ENCODE measurements around the gene RAPGEF5. TPM values are rescaled to one million over a fixed set of nuclear protein-coding genes. Genes with fewer than 3 reads are reported as not detected.

Gene RAPGEF5
- total RNA-seq, 1 donor from 2014 or later, result 106 TPM

- no peak for DNase-seq (ENCODE audit: low read depth, low spot score)
These were observed 197.6 kb downstream of the RAPGEF5 start for GRCh38 chr7:22159341-22159740.

GRCh38 chr7:22157552-22157951 is 199.4 kb downstream of the RAPGEF5 start:
- no peak for DNase-seq (ENCODE audit: low read depth, low spot score)

- peak; percentile 44 for DNase-seq (ENCODE audit: low read depth, low spot score)
These were observed 200.7 kb downstream of the RAPGEF5 start for GRCh38 chr7:22156205-22156604.

- DNase-seq (ENCODE audit: low read depth, low spot score), result peak; percentile 52
These were observed 202.8 kb downstream of the RAPGEF5 start for GRCh38 chr7:22154143-22154529.

DNA sequence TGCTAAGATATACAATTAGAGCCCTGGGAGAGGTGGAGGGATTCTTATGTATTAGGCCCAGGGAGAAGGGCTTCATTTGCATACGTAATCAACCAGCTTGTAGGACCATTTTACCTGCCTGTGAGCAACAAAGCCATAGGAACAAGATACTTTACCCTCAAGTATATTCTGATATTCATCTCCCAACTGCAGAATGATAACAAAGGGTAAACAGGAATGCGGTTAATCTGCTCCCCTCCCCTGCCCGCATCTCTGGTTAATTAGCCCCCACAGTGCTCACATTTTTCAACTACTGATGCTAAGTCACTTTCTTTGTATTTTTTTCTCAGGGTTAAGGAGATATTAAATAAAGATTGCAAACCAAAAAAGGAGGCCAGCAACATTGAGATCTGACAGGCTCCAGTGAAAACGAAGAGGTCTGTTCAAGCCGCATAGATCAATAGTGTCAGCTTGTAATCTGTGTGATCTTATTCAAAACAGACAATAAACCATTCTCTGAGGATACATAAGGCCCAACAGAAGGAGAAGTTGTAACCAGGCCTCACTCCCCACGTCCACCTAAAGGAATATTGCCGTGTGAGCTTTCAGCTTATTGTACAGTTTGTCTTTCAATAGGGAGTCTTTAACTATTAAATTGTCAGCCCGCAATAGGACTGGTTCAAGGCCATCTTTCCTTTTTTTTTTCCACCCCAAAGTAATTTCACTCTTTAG is 203.4 kb downstream of the RAPGEF5 start:
- DNase-seq (ENCODE audit: low read depth, low spot score), result no peak

- DNase-seq (ENCODE audit: low read depth, low spot score), result no peak
These were observed 204.3 kb downstream of the RAPGEF5 start for GRCh38 chr7:22152690-22153089.

- DNase-seq (ENCODE audit: low read depth, low spot score), result no peak
These were observed 205.1 kb downstream of the RAPGEF5 start for GRCh38 chr7:22151901-22152300.

DNA sequence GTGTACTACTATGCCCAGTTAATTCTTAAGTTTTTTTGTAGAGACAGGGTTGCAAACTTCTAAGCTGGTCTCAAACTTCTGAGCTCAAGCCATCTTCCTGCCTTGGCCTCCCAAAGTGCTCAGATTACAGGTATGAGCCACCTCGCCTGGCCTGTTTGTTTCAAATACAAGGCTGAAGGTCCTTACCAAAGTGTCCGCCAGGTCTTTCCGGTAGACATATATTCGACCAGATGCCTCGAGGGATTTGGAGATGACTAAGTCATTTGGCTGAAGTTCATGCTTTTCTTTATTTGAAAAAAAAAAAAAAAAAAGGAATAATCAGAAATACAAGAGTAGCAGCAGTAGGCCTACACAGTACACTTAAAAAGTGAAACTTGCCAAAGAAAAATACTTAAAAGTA is 206.7 kb downstream of the RAPGEF5 start:
- DNase-seq (ENCODE audit: low read depth, low spot score), result peak; percentile 39

- no peak for DNase-seq (ENCODE audit: low read depth, low spot score)
These were observed 209.1 kb downstream of the RAPGEF5 start for GRCh38 chr7:22147868-22148267.

- DNase-seq (ENCODE audit: low read depth, low spot score), result no peak
These were observed 209.9 kb downstream of the RAPGEF5 start for GRCh38 chr7:22146961-22147512.

GRCh38 chr7:22144950-22145349 is 212.0 kb downstream of the RAPGEF5 start:
- no peak for DNase-seq (ENCODE audit: low read depth, low spot score)

DNA sequence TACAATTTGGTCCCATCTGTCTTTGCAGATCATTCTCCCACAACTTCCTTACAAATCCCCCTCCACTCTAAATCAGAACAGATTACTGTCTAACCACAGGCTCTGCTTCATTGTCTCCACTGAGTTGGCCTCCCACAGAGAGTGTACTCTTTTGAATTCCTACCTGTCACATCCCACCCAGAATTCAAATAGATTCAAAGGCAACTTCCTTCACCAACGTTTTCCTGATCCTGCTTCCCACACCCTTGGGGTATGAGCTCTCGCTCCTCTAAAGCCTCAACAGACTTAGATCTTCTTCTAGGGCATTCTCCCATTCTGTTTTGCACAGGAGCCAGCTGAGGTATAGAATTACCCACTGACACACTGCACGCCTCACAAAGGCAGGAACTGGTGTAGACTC is 213.5 kb downstream of the RAPGEF5 start:
- no peak for DNase-seq (ENCODE audit: low read depth, low spot score)

GRCh38 chr7:22142572-22142971 is 214.4 kb downstream of the RAPGEF5 start:
- DNase-seq (ENCODE audit: low read depth, low spot score), result no peak

GRCh38 chr7:22141355-22141754 is 215.6 kb downstream of the RAPGEF5 start:
- DNase-seq (ENCODE audit: low read depth, low spot score), result no peak

DNA sequence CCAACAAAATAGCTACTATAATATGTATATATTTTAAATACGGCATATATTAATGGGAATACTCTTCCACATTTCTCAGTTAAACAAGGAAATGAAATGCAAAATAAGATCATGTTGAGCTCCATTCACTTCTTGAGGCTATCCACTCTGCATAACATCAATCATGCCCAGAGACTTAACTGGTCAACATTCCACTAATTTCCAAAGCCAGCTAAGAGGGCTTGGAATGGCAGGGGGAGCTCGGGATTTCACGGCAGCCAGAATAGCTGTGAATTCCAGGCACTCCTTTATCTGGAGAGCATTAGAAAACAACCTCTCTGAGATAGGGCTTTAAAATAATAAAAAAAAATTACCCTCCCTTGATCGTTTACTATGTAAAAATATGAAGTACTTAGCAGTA is 216.4 kb downstream of the RAPGEF5 start:
- no peak for DNase-seq (ENCODE audit: low read depth, low spot score)

DNA sequence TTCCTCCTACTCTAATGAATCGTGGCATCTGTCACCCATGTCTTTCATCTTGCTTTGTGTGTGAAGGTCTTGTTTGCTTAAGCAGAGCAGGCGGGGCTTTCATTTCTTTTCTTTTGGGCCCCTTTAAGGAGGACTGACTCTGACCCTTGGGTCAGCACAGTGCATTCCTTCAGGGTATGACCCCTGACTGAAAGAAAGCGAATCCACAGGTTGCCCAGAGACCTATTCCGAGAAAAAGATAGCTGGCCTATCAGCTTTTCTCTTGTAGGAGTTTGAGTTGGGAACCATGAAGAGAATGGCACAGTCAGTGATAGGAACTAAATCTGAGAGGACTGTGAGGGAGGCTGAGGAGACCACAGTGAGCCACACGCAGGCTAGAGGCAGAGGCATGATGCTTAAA is 218.1 kb downstream of the RAPGEF5 start:
- DNase-seq (ENCODE audit: low read depth, low spot score), result no peak

DNA sequence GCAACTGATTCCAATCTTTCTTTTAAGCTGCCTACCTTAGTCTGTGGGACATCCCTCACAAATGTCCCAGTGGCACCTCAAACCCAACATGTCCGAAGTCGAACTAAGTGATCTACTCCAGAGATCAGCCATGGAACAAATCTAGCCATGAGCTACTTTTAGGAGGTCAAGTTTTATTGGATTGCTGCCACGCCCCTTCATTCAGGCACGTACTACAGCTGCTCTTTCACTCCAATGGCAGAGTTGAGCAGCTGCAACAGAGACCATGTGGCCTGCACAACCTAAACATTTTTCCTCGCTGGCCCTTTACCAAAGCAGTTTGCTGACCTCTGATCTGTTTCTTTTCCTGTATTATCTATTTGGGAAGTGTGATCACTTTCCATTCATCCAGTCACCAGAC is 218.8 kb downstream of the RAPGEF5 start:
- no peak for DNase-seq (ENCODE audit: low read depth, low spot score)

GRCh38 chr7:22137466-22137865 is 219.5 kb downstream of the RAPGEF5 start:
- no peak for DNase-seq (ENCODE audit: low read depth, low spot score)

- no peak for DNase-seq (ENCODE audit: low read depth, low spot score)
These were observed 219.9 kb downstream of the RAPGEF5 start for GRCh38 chr7:22137026-22137425.

GRCh38 chr7:22129819-22130580 is 227.0 kb downstream of the RAPGEF5 start:
- no peak for DNase-seq (ENCODE audit: low read depth, low spot score)

DNA sequence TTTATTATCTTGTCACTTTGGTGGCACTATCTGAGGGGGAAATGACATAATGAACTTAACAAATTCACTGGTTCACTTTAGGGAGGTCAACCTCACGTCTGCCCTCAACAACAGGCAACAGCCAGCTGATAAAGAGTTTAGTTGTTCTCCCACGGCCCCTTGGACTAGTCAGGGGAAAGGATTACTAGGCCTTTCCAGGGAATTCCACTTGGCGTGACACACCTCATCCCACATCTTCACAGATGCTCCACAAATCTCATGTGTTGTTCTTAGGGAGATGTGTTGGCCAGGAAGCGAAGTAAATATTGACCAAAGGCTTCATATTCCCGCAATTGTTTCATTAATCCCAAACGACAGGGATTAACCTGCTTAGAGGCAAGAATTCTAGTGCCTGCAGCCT is 227.8 kb downstream of the RAPGEF5 start:
- no peak for DNase-seq (ENCODE audit: low read depth, low spot score)

GRCh38 chr7:22128528-22128920 is 228.4 kb downstream of the RAPGEF5 start:
- no peak for DNase-seq (ENCODE audit: low read depth, low spot score)

Measured in pulmonary artery endothelial cell (primary cell).